GM18519 (cell line): ENCODE results near the gene AKTIP.
"Not testable (repeated sequence)": the region's sequence is repeated elsewhere in the genome, so short reads cannot be mapped to it uniquely, and the experiment has no call there.

Experiments used
- ATAC-seq: cut with Tn5 transposase; IDR thresholded peaks from one replicate; pipeline ENCODE4 v1.9.1; 2021; ENCODE audit warnings: mild to moderate bottlenecking, moderate library complexity; ENCODE audit not compliant: unreplicated experiment, low FRiP score

The AKTIP gene

DNA sequence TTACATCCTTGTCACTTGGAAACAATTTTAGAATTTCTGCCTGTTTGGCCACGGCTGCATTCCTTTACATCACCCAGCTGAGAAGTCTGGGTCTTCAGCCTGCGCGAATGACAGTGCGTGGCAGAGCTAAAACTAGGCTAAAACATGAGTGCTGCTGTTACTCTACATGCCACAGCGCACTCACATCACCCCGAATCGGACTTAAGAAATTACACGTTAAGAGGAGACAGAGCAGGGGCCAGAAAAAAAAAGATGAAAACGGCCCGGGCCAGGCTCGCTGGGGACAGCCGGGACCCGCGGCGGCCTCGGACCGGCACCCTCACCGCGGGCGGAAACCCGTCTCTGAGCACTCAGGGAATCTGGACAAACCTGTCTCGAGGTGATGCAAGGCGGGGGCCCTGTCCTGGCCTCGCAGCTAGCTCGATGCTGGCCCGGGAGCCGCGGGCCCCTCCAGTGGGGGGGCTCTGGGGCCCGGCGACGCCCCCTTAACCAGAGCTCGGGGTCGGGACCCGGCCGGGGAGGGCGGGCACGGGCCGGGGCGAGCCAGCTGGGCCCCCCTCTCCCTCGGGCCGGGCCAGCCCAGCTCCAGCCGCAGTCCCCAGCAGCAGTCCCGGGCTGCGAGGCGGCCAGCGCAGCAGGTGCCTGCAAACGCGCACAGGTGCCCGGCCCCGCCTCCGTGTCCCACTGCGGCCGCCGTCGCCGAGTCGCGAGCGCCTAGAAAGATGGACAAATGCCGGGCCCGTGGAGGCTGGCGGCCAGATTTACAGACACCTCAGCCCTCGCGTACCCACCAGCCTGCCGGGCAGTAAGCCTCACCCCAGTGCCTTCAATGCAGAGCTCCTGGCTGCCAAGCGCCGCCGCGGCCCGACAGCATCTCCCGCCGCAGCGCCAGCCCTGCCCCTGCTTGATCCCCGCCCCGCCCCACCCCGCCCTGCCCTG lies at the start of gene AKTIP:
TSS of gene AKTIP (minus strand) at position 879 of the 939 bp plus-strand sequence. CDS start 2,950 bp downstream, outside the sequence.
- peak; percentile 17 for ATAC-seq

DNA sequence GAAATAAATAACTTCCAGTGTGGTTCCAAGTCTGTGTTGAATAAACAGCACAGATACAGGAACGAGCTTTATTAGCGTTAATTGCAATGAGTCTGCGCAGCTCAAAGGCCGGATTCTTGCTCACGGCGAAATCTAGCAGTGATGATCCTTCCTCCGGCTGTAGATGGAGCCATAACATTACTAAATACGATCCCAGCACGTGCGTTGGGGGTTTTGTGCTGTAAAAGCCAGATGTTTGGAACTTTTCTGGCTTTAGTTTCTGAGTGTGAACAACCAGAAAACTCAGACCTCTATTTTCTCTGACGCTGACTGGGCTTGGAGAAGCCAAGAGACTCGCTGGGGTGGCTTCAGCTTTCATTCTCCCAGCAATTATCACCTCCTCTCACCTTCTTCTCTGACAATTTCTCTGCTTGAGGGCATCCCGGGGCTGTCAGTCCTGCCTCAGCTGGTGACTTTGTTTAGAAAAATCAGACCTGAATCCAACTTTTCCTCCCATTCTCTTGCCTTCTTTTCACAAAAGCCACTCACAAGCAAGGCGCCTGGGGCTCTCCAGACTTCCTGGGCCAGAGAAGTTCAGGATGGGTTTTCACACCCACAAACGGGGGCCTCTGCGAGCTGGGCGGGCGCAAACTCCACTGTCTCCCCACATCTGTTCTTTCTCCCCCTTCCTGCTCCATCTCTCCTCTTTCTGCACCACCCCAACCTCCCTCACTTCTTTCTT lies 47.1 kb upstream of the AKTIP start:
- ATAC-seq, result peak; percentile 77

DNA sequence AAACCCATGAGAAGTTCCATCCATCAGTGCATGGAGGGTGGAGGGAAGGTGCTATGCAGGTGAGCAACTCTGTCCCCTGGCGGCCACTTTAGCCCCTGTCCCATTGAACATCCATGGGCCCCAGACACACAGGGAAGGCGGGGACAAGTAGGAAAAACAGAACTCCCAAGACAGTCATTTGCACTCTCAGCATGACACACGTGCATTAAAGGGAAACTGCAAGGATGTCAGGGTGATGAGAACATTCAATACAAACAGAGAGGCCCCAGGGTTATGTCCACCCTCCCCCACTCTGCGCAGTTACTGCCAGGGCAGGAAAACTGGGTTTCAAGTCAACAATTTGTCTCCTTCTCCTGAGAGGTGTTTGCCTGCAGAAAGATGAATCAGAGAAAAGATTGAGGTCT lies 44.0 kb upstream of the AKTIP start:
- ATAC-seq, result no peak

DNA sequence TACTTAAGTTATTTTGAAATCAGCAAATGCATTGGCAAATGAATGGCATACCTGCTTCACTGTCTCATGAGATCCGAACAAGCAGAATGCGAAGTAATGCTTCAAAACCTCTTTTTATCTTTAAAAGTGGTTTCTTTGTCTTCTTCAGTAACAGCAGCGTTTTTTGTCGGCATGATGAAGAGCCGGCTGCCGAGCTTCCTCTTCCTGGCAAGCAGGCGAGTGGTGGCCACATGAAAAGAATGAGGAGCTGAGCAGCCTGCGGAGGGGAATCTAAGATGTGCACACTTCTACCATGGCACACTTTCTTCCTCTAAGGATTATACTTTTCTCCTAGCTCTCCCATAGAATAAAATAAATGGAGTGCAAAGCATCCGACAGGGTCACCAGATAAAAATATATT lies 42.4 kb upstream of the AKTIP start:
- no peak for ATAC-seq

DNA sequence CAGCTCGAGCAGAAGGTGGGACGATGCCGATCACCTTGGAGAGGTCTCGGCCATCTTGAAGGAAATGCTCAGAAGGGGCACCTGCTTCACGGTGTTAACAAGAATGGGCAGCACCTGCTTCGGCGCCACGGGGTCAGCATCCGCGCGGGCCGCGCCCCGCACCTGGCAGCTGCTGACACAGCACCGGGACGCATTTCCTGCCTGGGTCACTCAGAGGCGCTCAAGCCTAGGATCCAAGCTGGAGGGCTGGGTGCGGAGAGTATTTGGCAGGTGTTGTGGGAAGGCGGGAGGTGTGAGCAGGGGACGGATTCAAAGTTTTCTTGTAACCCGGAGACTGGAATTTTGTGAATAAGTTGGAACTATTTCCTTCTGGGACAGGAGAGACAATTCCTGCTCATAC lies 39.3 kb upstream of the AKTIP start:
- no peak for ATAC-seq

DNA sequence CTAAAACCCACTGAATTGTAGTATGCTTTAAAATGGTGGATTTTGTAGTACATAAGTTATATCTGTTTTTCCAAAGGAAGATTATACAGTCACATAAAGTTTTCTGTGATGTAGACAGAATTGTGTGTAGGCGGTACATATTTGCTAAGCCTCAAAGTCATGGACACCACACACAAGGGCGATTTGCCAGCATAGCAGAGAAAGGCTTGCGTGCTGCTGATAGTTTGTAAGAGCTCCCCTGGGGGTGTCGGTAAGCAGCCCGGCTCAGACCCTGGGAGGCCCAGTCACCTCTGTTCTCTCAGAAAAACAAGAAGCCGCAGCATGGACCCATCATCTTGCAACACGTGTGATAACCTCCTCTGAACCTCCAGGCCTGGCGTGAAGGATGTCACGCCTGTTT lies 38.3 kb upstream of the AKTIP start:
- ATAC-seq, result no peak

DNA sequence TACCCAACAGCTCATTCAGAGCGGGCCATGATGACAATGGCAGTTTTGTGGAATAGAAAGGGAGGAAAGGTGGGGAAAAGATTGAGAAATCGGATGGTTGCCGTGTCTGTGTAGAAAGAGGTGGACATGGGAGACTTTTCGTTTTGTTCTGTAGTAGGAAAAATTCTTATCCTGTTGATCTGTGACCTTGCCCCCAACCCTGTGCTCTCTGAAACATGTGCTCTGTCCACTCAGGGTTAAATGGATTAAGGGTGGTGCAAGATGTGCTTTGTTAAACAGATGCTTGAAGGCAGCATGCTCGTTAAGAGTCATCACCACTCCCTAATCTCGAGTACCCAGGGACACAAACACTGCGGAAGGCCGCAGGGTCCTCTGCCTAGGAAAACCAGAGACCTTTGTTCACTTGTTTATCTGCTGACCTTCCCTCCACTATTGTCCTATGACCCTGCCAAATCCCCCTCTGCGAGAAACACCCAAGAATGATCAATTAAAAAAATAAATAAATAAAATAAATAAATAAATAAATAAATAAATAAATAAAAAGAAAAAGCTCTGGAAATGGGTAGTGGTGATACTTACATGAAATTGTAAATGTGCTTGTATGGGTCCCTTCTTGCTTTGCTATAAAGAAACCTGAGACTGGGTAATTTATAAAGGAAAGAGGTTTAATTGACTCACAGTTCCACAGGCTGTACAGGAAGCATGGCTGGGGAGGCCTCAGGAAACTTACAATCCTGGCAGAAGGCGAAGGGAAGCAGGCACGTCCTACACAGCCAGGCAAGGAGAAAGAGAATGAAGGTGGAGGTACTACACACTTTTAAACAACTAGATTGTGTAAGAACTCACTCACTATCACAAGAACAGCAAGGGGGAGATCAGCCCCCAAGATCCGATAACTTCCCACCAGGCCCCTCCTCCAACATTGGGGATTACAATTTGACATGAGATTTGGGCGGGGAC lies 37.0 kb upstream of the AKTIP start:
- ATAC-seq, result not testable (repeated sequence)

DNA sequence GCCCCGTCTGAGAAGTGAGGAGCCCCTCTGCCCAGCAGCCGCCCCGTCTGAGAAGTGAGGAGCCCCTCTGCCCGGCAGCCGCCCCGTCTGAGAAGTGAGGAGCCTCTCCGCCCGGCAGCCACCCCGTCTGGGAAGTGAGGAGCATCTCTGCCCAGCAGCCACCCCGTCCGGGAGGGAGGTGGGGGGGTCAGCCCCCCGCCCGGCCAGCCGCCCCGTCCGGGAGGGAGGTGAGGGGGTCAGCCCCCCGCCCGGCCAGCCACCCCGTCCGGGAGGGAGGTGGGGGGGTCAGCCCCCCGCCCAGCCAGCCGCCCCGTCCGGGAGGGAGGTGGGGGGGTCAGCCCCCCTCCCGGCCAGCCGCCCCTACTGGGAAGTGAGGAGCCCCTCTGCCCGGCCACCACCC lies 36.3 kb upstream of the AKTIP start:
- ATAC-seq, result not testable (repeated sequence)

DNA sequence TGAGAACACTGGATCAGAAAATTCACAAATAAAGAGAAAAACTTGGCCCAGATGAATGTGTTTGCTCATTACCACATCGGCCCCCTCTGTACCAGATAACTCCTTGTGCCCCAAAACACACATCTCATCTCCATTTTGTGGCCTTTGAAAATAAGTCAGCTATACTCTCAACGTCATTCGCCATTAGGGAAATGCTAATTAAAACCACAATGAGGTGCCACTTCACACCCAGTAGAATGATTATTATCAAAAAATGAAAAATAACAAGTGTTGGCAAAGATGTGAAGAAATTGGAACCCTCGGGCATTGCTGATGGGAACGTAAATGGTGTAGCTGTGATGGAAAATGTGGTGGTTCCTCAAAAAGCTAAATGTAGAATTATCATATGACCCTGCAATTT lies 34.6 kb upstream of the AKTIP start:
- ATAC-seq, result no peak

DNA sequence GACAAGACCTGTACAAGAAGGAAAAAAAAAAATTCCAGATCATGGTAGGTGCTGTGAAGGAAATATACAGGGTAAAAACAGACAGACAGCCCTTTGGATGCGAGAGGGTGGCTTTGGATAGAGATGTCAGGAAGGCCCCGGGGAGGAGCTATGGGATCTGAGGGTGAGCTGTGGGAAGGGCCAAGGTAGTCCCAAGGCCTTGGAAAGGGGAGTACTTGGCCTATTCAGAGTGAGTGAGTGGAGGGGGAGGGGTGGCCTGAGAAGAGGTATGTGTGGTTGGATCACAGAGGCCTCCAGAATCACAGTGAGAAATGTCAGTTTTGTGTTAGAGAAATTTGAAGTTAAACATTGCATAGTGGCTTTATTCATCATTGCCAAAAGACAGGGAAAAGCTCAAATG lies 31.2 kb upstream of the AKTIP start:
- ATAC-seq, result no peak

DNA sequence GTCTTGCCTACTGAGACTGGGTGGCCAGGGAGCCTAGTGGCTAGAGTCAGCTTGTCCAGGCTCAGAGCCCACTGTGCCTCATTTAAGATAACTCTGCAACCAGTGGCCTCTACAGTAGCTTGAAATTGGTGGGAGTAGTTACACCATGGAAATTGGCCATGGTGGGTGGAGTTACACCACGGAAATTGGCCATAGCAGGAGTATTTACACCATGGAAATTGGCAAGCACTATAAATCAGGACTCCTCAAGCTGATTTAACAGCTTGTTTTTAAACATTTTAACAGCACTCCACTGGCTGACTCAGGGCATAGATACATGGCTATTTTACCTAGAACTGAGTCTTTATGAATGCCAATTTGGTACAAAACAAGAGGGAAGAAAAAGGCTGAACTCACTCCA lies 27.7 kb upstream of the AKTIP start:
- ATAC-seq, result no peak

DNA sequence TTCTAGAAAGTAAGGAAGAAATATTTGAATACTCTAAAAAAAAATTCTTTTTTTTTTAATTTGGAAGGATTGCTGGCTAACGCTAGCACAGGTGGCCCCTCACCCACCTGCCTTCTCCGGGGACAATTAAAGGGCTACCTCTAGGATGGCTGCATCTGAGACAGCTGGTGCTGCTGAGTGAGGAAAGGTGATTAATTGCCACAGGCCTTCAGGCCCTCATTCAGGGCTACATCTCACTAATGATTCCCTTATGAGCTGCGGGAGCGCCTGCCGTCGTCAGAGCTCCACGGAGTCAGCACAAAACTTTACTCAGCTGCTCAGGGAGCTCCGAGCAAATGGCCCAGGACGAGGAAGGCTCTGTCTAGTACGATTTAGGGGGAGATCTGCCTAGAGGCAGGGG lies 27.0 kb upstream of the AKTIP start:
- ATAC-seq, result no peak

DNA sequence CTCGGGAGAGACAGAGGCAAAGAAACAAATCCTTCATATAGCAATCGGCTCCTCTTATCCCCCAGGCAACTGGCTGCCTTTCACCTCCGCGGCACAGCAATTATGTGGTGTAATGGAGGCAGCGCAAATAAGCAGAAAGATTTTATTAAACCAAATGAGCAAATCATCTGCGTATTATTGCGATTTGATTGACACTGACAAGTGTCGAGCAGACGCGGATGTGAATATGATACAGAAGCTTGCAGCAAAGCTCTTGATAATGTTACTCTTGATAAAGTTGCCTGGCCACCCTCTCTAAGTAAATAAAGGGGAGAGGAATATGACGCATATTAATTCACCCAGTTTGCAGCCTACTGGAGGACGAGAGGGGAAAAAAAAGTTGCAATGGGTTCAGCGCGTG lies 26.5 kb upstream of the AKTIP start:
- no peak for ATAC-seq

DNA sequence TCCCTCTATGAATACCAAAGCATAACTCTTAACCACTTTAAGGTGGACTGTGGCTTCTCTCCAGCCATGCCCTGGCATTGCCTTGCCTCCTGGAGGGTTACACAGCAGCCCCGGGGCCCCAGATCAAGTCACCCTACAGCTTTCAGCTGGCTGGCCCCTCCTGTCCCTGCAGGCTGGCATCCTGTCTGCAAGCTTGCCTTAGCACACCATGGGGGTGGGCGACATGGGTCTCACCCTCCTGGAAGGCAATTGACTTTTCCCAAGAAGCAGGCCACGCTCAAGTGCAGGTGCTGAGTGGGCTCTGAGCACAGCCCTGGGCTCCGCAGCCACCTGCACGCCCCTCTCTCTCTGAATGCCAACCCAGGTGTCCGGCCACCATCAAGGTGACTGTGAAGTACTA lies 25.8 kb upstream of the AKTIP start:
- no peak for ATAC-seq

DNA sequence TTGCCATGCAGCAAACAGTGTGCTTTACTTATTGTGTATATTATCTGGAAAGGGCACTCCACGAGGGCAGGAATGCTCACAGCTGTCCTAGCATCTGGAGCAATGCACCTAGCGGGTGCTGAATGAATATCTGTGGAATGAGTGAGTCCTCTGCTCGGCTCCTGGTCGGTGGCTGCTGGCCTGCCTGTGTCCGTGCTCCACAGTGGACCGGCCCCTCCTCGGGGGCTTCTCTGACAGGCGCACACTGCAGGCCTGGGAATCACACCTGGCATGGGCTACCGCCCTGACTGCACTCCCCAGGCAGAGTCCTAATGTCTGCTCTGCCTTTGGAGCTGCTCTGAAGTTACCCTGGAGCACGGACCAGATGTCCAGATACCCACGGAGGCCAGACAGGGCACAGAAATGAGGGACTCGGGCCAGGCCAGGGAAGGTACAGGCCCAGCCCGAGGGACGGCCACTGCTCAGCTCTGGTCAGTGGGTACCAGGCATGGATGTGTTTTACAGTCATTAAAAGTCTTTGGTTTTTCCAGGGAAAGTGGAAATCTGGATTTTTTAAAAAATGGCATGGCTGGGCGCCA lies 21.1 kb upstream of the AKTIP start:
- ATAC-seq, result no peak

DNA sequence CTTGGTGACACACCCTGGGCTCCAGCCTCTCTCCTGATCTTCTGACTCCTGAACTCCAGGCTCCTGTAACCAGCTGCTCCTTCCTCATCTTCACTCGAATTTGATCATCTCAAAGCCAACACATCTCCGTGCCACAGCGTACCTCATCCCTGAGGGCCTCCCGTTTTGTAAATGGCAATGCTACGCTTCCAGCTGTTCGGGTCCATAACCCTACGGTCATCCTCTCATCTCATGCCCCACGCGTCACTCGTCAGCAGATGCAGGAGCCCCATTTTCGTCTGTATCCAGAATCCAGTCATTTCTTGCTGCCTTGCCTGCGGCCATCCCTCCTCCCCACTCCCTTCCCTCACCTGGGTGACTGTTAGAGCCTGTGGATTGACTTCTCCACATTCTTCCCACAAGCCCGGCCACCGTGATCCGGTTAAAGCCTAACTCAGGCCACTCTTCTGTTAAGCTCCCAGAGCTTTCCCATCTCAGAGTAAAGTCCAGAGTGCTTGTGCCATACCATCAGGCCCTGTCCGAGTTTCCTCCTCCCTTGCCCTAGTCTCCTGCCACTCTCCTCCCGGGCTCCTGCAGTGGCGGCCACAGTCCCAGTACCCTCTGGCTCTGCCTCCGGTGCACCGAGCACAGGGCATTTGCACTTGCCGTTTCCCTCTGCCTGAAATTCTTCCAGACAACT lies 20.3 kb upstream of the AKTIP start:
- no peak for ATAC-seq

DNA sequence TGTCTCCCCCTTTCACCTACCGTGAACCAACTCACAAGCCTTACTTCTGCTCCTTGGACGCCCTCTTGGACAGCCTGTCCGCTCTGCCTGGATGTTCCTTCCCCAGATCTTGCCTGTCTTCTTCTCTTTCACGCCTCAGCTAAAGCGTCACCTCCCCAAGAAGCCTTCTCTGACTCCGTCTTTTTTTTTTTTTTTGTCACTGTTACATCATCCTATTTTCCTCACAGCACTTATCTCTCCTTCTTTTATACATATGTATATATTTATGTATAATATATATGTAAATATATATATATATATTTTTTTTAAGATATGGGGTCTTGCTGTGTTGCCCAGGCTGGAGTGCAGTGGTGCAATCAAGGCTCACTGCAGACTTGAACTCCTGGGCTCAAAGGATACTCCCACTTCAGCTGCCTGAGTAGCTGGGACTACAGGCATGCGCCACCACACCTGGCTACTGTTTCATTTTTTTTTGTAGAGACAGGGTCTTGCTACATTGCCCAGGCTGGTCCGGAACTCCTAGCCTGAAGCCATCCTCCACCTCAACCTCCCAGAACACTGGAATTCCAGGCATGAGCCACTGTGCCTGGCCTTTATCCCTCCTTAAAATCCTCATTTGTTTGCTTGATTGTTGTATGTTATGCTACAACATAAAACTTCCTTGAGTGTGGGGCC lies 16.5 kb upstream of the AKTIP start:
- ATAC-seq, result no peak

DNA sequence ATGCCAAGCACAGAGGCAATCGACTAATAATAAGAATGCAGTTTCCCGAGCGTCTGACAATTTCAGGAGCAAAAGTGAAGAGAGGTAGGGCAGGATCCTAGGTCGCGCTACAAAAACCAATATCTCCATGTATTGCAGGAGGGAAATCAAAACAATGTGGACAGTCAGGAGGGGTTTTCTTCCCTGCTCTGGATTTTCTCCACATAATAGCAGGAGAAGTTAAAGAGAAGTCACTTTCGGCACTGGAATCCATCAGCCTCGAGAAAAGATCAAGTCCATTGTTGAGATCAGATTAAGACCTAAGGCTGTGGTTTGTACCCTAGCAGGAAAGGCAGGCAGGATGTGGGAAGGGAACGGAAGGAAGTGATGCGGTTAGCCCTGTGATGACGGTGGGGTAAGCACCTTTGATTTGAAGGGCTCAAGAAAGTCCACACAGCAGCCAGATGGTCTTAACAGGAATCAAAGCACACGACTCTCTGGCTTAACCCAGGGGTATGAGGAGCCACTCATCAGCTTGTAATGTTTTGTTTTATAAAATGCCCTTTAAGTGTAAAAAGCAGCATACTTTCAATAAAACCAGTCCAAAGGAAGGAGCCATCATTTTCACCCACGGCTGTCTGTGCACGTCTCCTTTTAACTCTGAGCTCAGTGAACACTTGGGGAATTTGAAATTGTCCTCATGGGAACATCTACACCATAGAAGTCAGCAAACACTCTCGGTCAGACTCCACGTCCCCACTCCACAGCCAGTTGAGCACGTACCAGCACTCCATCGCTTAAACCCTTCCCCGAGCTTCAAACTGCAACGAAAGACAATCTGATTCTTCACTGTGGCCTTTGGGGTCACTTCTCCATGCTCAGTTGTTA lies 15.8 kb upstream of the AKTIP start:
- ATAC-seq, result peak; percentile 96
